ENCODE measurements around the gene ZFP36L1.

The ZFP36L1 gene

GRCh38 chr14:68795597-68796417, 2.9 kb upstream of the ZFP36L1 start:
- DNase-seq (ENCODE audit: low read depth): no peak

GRCh38 chr14:68794851-68795596, 2.2 kb upstream of the ZFP36L1 start:
- no peak for DNase-seq (ENCODE audit: low read depth)

- DNase-seq (ENCODE audit: low read depth): peak; percentile 71
Observed at GRCh38 chr14:68794130-68794850, 1.4 kb upstream of the ZFP36L1 start.

GRCh38 chr14:68793734-68794129, 865 bp upstream of the ZFP36L1 start:
- DNase-seq (ENCODE audit: low read depth): no peak

GRCh38 chr14:68792678-68792978, 239 bp downstream of the ZFP36L1 start:
- no peak for DNase-seq (ENCODE audit: low read depth)

GRCh38 chr14:68791902-68792677, 777 bp downstream of the ZFP36L1 start:
- DNase-seq (ENCODE audit: low read depth): no peak

GRCh38 chr14:68791078-68791901, 1.6 kb downstream of the ZFP36L1 start:
- no peak for DNase-seq (ENCODE audit: low read depth)

GRCh38 chr14:68790644-68791077, 2.2 kb downstream of the ZFP36L1 start:
- no peak for DNase-seq (ENCODE audit: low read depth)

- DNase-seq (ENCODE audit: low read depth): no peak
Observed at GRCh38 chr14:68789821-68790643, 2.8 kb downstream of the ZFP36L1 start.

- DNase-seq (ENCODE audit: low read depth): peak; percentile 74
Observed at GRCh38 chr14:68788996-68789820, 3.7 kb downstream of the ZFP36L1 start.

GRCh38 chr14:68788275-68788995, 4.4 kb downstream of the ZFP36L1 start:
- DNase-seq (ENCODE audit: low read depth): no peak

GRCh38 chr14:68787092-68787992, 5.5 kb downstream of the ZFP36L1 start:
- DNase-seq (ENCODE audit: low read depth): no peak

- DNase-seq (ENCODE audit: low read depth): no peak
Observed at GRCh38 chr14:68786491-68787091, 6.3 kb downstream of the ZFP36L1 start.

- no peak for DNase-seq (ENCODE audit: low read depth)
Observed at GRCh38 chr14:68785534-68786490, 7.1 kb downstream of the ZFP36L1 start.

- DNase-seq (ENCODE audit: low read depth): no peak
Observed at GRCh38 chr14:68784978-68785533, 7.8 kb downstream of the ZFP36L1 start.
